HG02981 (cell line): Measurements from ENCODE around the gene FCGR3A.
A peak's percentile ranks its signal among the peaks of the same experiment; 100 is the strongest.
"Not testable (repeated sequence)": the region's sequence is repeated elsewhere in the genome, so short reads cannot be mapped to it uniquely, and the experiment has no call there.

Experiments used
- ATAC-seq: cut with Tn5 transposase; IDR thresholded peaks from one replicate; pipeline ENCODE4 v1.9.1; 2021; ENCODE audit warnings: mild to moderate bottlenecking, moderate library complexity; ENCODE audit not compliant: unreplicated experiment

The FCGR3A gene

GRCh38 chr1:161549652-161550051 is at the start of gene FCGR3A:
TSS of gene FCGR3A (minus strand) at chr1:161549818. CDS start at chr1:161549736, 82 bp downstream.
- no peak for ATAC-seq

- ATAC-seq: not testable (repeated sequence)
Observed at GRCh38 chr1:161597077-161597476, 47.5 kb upstream of the FCGR3A start.

- ATAC-seq: not testable (repeated sequence)
Observed at GRCh38 chr1:161595583-161595982, 46.0 kb upstream of the FCGR3A start.

DNA sequence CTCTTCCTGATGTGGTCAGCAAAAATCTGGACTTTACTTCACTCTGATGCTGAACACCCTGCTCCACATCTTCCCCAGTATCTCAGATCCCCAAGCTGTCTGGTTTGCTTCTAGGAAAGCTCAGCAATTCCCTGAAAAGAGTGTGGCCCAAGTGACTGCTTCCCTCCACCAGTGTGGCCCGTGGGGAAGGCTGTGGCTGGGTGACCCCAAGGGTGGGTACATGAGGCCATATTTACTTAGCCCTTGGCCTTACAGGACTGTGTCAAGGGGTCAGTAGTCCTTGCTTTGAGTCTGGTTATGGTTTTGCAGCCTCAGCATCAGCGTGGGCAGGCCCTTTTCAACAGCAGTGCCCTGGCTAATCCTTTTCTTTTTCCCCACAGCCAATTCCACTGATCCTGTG is 45.6 kb upstream of the FCGR3A start:
- not testable (repeated sequence) for ATAC-seq

GRCh38 chr1:161594269-161594984 is 44.8 kb upstream of the FCGR3A start:
- ATAC-seq: not testable (repeated sequence)

DNA sequence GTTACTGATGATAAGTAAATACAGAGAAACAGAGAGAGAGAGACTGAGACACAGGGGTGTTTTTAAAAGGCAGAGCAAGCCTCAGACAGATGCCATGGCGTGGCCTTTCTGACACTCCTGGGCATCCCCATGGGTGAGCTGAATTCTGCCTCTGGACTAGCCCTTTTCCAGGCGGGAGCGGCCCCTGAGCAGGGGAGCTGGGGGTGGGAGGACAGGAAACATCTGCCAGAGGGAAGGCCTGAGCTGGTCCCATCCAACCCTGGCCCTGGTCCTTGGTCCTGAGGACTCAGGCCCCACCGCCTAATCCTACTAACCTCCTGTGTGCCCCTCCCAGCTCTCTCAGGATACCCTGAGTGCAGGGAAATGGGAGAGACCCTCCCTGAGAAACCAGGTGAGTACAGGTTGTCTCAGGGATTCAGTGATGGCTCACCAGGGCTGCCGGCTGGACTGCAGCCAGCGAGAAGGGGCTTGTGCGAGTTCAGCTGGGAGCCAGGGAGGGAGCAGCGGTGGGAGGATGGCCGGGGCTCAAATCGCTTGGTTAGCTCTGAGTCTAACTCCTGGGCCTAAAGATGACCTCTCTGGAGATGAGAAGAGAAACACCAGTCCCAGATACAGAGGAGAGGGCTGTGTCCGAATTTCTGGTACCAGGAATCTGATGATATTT is 43.6 kb upstream of the FCGR3A start:
- not testable (repeated sequence) for ATAC-seq

GRCh38 chr1:161592586-161592985 is 43.0 kb upstream of the FCGR3A start:
- not testable (repeated sequence) for ATAC-seq

- not testable (repeated sequence) for ATAC-seq
Observed at GRCh38 chr1:161589920-161590319, 40.3 kb upstream of the FCGR3A start.

DNA sequence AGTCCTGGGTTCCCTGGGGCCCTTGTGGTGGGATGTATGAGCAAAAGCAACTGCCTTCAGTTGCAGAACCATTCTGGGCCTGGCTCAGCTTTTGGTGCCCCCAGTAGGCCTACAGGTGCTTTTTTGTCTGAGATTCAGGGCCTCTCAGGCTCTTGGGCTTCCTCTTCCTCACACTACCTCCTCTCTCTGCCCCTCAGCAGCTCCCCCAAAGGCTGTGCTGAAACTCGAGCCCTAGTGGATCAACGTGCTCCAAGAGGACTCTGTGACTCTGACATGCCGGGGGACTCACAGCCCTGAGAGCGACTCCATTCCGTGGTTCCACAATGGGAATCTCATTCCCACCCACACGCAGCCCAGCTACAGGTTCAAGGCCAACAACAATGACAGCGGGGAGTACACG is 39.7 kb upstream of the FCGR3A start:
- not testable (repeated sequence) for ATAC-seq

GRCh38 chr1:161588596-161588995 is 39.0 kb upstream of the FCGR3A start:
- ATAC-seq: not testable (repeated sequence)

DNA sequence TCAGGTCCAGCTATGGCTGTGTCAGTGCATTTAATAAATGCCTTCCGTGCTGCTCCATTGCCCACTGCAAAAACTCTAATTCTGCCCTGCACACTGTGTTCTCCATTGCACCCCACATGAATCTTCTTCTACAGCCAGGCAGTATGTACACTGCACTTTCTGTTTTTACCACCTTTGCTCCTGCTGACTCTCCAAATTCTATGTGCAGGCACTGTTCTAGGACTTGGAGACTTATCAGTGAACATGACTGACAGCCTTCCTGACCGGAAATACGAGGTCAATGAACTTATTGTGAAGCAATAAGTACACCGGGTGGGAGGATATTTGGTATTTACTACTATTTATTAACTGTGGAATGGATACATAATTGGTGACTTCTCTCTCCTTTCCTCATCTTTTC is 33.3 kb upstream of the FCGR3A start:
- ATAC-seq: not testable (repeated sequence)

DNA sequence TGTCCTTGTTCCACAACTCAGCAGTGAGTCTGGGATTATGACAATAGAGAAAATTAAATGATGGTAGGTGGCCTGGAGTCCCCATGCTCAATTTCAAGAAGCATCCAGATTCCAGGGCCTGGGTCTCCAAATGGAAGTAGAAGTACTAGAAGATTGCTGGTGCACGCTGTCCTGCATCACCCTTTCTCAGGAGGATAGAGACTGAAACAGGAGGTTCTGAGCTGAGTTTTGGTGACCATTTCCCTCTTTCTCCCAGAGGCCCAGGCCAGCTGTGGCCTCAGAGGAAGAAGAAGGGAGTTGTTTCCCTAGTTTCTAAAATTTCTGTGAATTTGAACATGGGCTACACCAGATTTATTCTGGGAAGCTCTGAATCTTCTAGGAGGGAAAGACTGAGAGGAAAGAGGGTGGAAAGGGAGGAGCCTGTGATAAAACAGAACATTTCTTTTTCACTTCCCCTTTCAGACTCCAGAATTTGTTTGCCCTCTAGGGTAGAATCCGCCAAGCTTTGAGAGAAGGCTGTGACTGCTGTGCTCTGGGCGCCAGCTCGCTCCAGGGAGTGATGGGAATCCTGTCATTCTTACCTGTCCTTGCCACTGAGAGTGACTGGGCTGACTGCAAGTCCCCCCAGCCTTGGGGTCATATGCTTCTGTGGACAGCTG is 31.4 kb upstream of the FCGR3A start:
- peak; percentile 66 for ATAC-seq

- not testable (repeated sequence) for ATAC-seq
Observed at GRCh38 chr1:161579856-161580507, 30.4 kb upstream of the FCGR3A start.

GRCh38 chr1:161576676-161577075 is 27.1 kb upstream of the FCGR3A start:
- not testable (repeated sequence) for ATAC-seq

DNA sequence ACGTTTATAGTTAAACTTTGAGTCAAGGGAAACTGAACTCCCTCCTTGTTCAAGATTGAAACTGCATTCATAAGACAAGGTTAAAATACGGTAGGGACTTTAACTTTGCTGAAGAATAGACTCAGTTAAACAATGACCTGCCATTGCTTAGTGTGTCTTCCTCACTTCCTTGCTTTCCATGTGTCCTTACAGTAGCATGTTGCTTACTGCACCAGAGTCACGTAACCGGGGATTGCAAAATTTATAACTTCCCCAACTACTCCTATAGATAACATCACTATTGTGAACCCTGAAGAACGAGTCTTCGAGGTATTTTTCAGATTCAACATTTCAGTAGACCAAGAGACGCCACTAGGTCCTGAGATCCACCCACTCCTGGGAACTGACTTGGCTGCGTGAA is 22.1 kb upstream of the FCGR3A start:
- not testable (repeated sequence) for ATAC-seq

GRCh38 chr1:161566602-161566960 is 17.0 kb upstream of the FCGR3A start:
- ATAC-seq: not testable (repeated sequence)

- ATAC-seq: not testable (repeated sequence)
Observed at GRCh38 chr1:161563522-161563921, 13.9 kb upstream of the FCGR3A start.

DNA sequence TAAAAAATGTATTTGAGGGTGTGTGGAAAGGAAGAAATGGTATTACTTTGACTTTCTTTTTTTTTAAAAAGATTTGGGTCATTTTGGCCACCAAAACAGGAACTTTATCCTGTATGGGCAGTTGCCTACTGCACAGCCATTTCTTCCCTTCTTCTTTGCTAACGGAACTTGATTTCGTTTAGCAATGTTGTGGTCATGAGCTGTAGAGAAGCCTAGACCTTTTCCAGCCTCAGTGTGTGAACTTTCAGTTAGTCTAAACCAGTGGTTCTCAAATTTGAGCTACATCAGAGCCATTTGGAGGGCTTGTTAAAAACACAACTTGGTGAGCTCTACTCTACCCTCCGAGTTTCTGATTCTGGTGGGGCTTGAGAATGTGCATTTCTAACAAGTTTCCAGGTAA is 12.8 kb upstream of the FCGR3A start:
- not testable (repeated sequence) for ATAC-seq

- ATAC-seq: not testable (repeated sequence)
Observed at GRCh38 chr1:161560960-161561715, 11.5 kb upstream of the FCGR3A start.
